Heart right ventricle (tissue), 16 donors: Measurements from ENCODE around the gene LHPP. TPM values are rescaled to one million over a fixed set of nuclear protein-coding genes. Genes with fewer than 3 reads are reported as not detected.
A peak's percentile ranks its signal among the peaks of the same experiment; 100 is the strongest.

Experiments used
- ATAC-seq, 8 donors: fragments of 200-7000 bp; cut with Tn5 transposase; one replicate each; pipeline ENCODE4 v1.9.1; 2020; ENCODE audit warnings: mild to moderate bottlenecking in 8 of 8, moderate library complexity in 8 of 8, moderate number of reproducible peaks in 1 of 8
- DNase-seq, 2 donors: peaks; one replicate each; pipeline ENCODE4 v3.0.0-alpha.2; 2020
- H3K27ac ChIP-seq, 10 donors: fragments of 200-600 bp; sonication (generic) in 2 of 10; one replicate each; pipeline versions ENCODE4 v1.5.0 to v1.8.0; 2020 to 2022; ENCODE audit warnings: mild to moderate bottlenecking in 3 of 10
- H3K27me3 ChIP-seq, 7 donors: fragments of 200-600 bp; one replicate each; pipeline ENCODE4 v1.8.0; 2021 to 2022; ENCODE audit warnings: mild to moderate bottlenecking in 2 of 7
- H3K36me3 ChIP-seq, 9 donors: fragments of 200-600 bp; sonication (generic) in 1 of 9; one replicate each; pipeline versions ENCODE4 v1.5.0 to v1.8.0; 2020 to 2022; ENCODE audit warnings: mild to moderate bottlenecking in 2 of 9
- H3K4me1 ChIP-seq, 9 donors: fragments of 200-600 bp; sonication (generic) in 1 of 9; one replicate each; pipeline versions ENCODE4 v1.5.0 to v1.8.0; 2020 to 2022; ENCODE audit warnings: mild to moderate bottlenecking in 4 of 9
- H3K4me3 ChIP-seq, 10 donors: fragments of 200-600 bp; sonication (generic) in 2 of 10; one replicate each; pipeline versions ENCODE4 v1.5.0 to v1.8.0; 2020 to 2022; ENCODE audit warnings: mild to moderate bottlenecking in 7 of 10, moderate library complexity in 2 of 10
- H3K9me3 ChIP-seq, 11 donors: fragments of 200-600 bp in 10 of 11; sonication (generic) in 2 of 11; one replicate each; pipeline versions ENCODE4 v1.5.0 to v1.8.0; 2013 to 2022; ENCODE audit warnings: mild to moderate bottlenecking in 2 of 11, control low read depth in 1 of 11, moderate library complexity in 1 of 11
- CTCF ChIP-seq, 9 donors: fragments of 200-600 bp; sonication (generic) in 2 of 9; IDR thresholded peaks; one replicate each; pipeline versions ENCODE4 v1.5.0 to v1.8.0; 2021 to 2022; ENCODE audit warnings: antibody characterized with exemption in 9 of 9, mild to moderate bottlenecking in 5 of 9, moderate library complexity in 1 of 9
- WGBS, 2 donors: extraction: QIAGEN DNeasy Blood & Tissue Kit; methylation state at CpG; one replicate each; pipeline ENCODE4 v1.1.7; 2013; ENCODE audit warnings: inconsistent platforms in 1 of 2; 5-methylcytosine and 5-hydroxymethylcytosine counted together
- intact Hi-C, 10 donors: fragments of 100-400 bp; cut with DNase I; formaldehyde crosslinking; loops; one replicate each; pipeline versions ENCODE4 v1.11.1 to v1.14.2; 2022
- polyA plus RNA-seq, 2 donors: library from polyadenylated mRNA; stranded (reverse); fragments of 200-250 nt; gene quantifications; one replicate each; pipeline ENCODE4 v1.2.3, GENCODE V29; 2013
- total RNA-seq, 10 donors: library from RNA; stranded (reverse); fragmentation: NEBNext Ultra II Directional in 3 of 10; extraction: Animal tissue kit (Norgen Biotek cat#: 25700) in 3 of 10; gene quantifications; one replicate each; pipeline versions ENCODE4 v1.2.1 to v1.2.4, GENCODE V29; 2021 to 2023
- donor health status: Arrhythmogenic right ventricular cardiomyopathy.
- donor health status: ischemic (EF 13 %, LVEDD 7.1; RV severe dilation, severe dysfunction).
- donor health status: healthy with polysubstance abuse.
- donor health status: DM: no; HTN: yes; CAD: no.
- donor health status: DM: no; HTN: no; CAD: no.
- donor health status: ischemic (EF 25% LVEDD 6.9; RV normal size, moderate dysfunction).
- donor health status: ischemic (EF 25% LVEDD 5.7; RV mildly dilated, moderate dysfunction).
- donor health status: healthy.
- donor health status: DM: yes; HTN: yes; CAD: no.
- donor health status: Ischemic cardiomyopathy.
- donor health status: ischemic (EF 35%, LVEDD 5.7; RV mildly dilated, moderate dysfunction).
- donor health status: nonischemic (EF 11% LVEDD 7.7; RV severe dilation, severe dysfunction).
- donor health status: DM: yes; HTN: yes; CAD: no.
- donor health status: PGD.
- donor health status: ischemic (EF 29% LVEDD 5.4; RV normal size, mild dysfunction).
- donor health status: nonischemic (EF 23%, LVEDD 6.1; RV moderate dilation, normal function).

LHPP gene
- total and polyA plus RNA-seq, 12 donors, result 4.2 to 20.5 (median 11.7) TPM

GRCh38 chr10:124467165-124467564 is 5.5 kb downstream of the LHPP start:
- intact Hi-C loops, result no loop called here
- TF ChIP-seq CTCF (IDR thresholded peaks at IDR 0.05), result no peak
- Histone ChIP-seq H3K4me1 (peaks cover 0 to 25% (median 14%) of the 10 kb centered on the region in 9 donors), H3K9me3 (no peaks in the 10 kb centered on the region), H3K27ac (no peak overlapping the region), H3K36me3 (no peaks in the 10 kb centered on the region), H3K27me3 (no peaks in the 10 kb centered on the region), H3K4me3 (no peak overlapping the region)
- DNase-seq, result no peak
- no peak for ATAC-seq
- 88 to 90% methylated on average over 4 of the region's 4 CpGs for WGBS, 2 donors

GRCh38 chr10:124468624-124469023 is 7.0 kb downstream of the LHPP start:
- TF ChIP-seq CTCF (IDR thresholded peaks at IDR 0.05), result no peak
- WGBS, 2 donors, result 81 to 83% methylated on average over 13 of the region's 13 CpGs
- H3K27me3 ChIP-seq, result no peaks in the 10 kb centered on the region
- H3K9me3 ChIP-seq, result no peaks in the 10 kb centered on the region
- no peak for DNase-seq
- no peak overlapping the region for H3K4me3 ChIP-seq
- H3K27ac ChIP-seq, result no peak overlapping the region
- intact Hi-C loops, result no loop called here
- ATAC-seq, result no peak
- no peaks in the 10 kb centered on the region for H3K36me3 ChIP-seq
- peaks cover 0 to 22% (median 10%) of the 10 kb centered on the region in 9 donors for H3K4me1 ChIP-seq

GRCh38 chr10:124469956-124470484 is 8.4 kb downstream of the LHPP start:
- Histone ChIP-seq H3K27ac (no peak overlapping the region), H3K36me3 (no peaks in the 10 kb centered on the region), H3K27me3 (no peaks in the 10 kb centered on the region), H3K4me3 (no peak overlapping the region), H3K9me3 (no peaks in the 10 kb centered on the region), H3K4me1 (peaks cover 0 to 12% (median 8%) of the 10 kb centered on the region in 9 donors)
- no peak for TF ChIP-seq CTCF (IDR thresholded peaks at IDR 0.05)
- ATAC-seq (peak in 2 of 8 donors; percentile 5 to 38), DNase-seq (no peak)
- WGBS, 2 donors, result 79 to 83% methylated on average over 20 of the region's 20 CpGs
- intact Hi-C loops, result no loop called here

- DNase-seq, result no peak
- ATAC-seq, result no peak
- Histone ChIP-seq H3K27me3 (no peaks in the 10 kb centered on the region), H3K4me1 (peaks cover 0 to 4% (median under 1%) of the 10 kb centered on the region in 9 donors), H3K27ac (no peak overlapping the region), H3K4me3 (no peak overlapping the region), H3K9me3 (no peaks in the 10 kb centered on the region), H3K36me3 (no peaks in the 10 kb centered on the region)
- WGBS, 2 donors, result 91 to 94% methylated on average over 13 of the region's 13 CpGs
- intact Hi-C loops, result no loop called here
- no peak for TF ChIP-seq CTCF (IDR thresholded peaks at IDR 0.05)
Observed at GRCh38 chr10:124470544-124471434, 9.2 kb downstream of the LHPP start.
